ENCODE data around the gene METRNL. TPM values are rescaled to one million over a fixed set of nuclear protein-coding genes. Genes with fewer than 3 reads are reported as not detected.
"Not testable (repeated sequence)": the region's sequence is repeated elsewhere in the genome, so short reads cannot be mapped to it uniquely, and the experiment has no call there.

Gene METRNL, protein sequence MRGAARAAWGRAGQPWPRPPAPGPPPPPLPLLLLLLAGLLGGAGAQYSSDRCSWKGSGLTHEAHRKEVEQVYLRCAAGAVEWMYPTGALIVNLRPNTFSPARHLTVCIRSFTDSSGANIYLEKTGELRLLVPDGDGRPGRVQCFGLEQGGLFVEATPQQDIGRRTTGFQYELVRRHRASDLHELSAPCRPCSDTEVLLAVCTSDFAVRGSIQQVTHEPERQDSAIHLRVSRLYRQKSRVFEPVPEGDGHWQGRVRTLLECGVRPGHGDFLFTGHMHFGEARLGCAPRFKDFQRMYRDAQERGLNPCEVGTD
- 143 and 203 TPM in 2 replicates for total RNA-seq (2014; rRNA removed; shearing (Covaris generic))

DNA sequence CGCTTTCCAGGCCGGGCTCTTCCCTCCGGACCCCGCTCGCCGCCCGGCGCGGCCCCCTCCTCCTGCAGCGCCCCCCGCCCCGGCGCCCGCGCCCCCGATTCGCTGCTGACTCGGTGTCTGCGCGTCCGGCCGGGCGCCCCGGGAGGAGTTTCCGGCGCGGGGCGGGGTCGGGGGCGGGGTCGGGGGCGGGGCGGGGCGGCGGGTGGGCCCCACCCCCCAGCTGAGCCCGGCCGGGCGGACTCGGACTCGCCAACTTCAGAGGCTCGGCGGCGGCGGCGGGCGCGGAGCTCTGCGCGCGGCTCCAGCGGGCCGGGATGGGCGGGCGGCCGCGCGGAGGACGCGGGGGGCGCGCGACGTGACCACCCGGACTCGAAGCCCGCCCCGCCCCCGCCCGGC lies at the start of gene METRNL:
Gene METRNL, plus strand, starts transcription at position 258 of the 396 bp plus-strand sequence. CDS start 207 bp downstream, outside the sequence.
- DNase-seq (ENCODE audit: low spot score) = peak; percentile 49

GRCh38 chr17:83030432-83030831 lies 49.0 kb upstream of the METRNL start:
- no peak for DNase-seq (ENCODE audit: low spot score)

- DNase-seq (ENCODE audit: low spot score) = no peak
Observed at GRCh38 chr17:83031321-83031945, 48.0 kb upstream of the METRNL start.

DNA sequence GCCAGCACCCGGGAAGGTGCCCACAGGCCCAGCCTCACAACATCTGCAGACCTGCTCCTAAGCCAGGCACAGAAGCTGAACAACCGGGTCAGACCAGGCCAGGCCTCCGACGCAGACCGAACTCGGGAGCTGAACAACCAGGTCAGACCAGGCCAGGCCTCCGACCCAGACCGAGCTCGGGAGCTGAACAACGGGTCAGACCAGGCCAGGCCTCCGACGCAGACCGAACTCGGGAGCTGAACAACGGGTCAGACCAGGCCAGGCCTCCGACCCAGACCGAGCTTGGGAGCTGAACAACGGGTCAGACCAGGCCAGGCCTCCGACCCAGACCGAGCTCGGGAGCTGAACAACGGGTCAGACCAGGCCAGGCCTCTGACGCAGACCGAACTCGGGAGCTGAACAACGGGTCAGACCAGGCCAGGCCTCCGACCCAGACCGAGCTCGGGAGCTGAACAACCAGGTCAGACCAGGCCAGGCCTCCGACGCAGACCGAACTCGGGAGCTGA lies 47.4 kb upstream of the METRNL start:
- not testable (repeated sequence) for DNase-seq (ENCODE audit: low spot score)

DNA sequence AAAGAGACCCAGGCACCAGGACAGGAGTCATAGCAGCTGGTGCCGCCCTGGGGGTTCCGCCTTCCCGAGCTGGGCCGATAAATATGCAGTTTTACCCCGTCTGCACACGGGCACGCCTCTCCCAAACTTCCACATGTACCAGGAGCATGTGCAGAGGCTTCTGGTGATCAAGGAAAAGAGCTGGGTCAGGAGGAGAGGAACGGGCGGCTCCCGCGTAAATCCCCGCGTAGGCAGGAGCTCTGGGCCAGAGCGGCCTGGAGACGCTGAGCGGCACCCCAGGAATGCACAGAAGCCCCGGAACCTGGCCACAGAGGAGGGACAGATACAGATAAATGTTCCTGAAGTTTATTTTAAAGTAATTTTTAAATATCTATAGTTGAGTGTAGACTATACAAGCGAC lies 46.6 kb upstream of the METRNL start:
- no peak for DNase-seq (ENCODE audit: low spot score)

- DNase-seq (ENCODE audit: low spot score) = no peak
Observed at GRCh38 chr17:83034525-83034924, 44.9 kb upstream of the METRNL start.

DNA sequence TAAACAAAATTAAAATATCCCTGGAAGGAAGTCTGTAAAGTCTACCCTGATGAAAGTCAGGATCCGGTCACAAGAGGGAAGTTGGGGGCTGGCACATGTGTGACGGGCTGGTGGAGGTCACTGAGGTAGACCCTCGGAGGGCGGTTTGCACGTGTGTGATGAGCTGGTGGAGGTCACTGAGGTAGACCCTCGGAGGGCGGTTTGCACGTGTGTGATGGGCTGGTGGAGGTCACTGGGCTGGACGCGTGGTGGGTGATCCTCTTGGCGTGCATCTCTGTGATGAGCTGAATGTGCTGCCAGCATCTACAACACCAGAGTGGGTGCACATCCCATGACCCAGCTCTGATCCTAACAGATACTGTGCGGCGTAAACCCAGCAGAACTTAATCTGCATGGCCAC lies 43.7 kb upstream of the METRNL start:
- DNase-seq (ENCODE audit: low spot score) = no peak

GRCh38 chr17:83036193-83036592 lies 43.2 kb upstream of the METRNL start:
- DNase-seq (ENCODE audit: low spot score) = no peak

- DNase-seq (ENCODE audit: low spot score) = no peak
Observed at GRCh38 chr17:83036666-83037065, 42.7 kb upstream of the METRNL start.

GRCh38 chr17:83037084-83037873 lies 42.1 kb upstream of the METRNL start:
- no peak for DNase-seq (ENCODE audit: low spot score)

DNA sequence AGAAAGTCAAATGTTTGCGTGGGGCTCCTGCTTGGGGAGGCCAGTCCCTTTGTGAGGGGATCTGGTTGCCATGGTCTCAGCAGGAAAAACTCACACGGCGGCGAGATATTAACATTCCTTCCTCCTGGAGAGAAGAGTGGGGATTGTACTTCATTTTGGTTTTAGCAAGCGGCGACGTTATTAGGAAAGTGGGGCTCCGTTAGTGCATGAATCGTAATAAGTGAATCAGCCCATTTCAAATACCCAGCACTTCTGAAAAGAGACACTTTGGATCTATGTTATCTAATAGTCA lies 41.6 kb upstream of the METRNL start:
- DNase-seq (ENCODE audit: low spot score) = no peak

DNA sequence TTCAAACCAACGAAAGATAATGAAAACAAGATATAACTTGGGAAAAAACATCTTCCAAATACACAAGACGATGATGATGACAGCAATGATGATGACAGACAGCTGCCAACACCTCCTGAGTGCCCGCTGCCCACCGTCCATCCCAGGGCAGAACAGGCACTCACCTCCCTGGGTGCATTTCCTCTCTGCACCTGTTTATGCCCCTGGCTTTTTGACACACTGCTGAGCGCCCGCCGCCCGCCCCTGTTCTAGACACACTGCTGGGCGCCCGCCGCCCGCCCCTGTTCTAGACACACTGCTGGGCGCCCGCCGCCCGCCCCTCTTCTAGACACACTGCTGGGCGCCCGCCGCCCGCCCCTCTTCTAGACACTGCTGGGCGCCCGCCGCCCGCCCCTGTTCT lies 40.4 kb upstream of the METRNL start:
- not testable (repeated sequence) for DNase-seq (ENCODE audit: low spot score)

DNA sequence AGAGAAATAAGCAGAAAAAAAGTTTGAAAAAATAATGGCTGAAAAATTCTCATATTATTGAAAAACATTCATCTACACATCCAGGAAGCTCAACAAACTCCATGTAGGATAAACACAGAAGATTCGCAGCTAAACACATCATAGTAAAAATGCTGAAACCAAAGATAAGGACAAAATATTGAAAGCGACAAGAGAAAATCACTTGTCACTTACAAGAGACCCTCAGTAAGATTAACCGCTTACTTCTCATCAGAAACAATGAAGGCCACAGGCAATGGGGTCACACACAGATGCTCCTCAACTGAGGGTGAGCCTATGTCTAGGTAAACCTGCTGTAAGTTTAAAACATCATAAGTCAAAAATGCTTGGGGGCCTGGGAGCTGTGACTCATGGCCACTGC lies 38.1 kb upstream of the METRNL start:
- DNase-seq (ENCODE audit: low spot score) = no peak

DNA sequence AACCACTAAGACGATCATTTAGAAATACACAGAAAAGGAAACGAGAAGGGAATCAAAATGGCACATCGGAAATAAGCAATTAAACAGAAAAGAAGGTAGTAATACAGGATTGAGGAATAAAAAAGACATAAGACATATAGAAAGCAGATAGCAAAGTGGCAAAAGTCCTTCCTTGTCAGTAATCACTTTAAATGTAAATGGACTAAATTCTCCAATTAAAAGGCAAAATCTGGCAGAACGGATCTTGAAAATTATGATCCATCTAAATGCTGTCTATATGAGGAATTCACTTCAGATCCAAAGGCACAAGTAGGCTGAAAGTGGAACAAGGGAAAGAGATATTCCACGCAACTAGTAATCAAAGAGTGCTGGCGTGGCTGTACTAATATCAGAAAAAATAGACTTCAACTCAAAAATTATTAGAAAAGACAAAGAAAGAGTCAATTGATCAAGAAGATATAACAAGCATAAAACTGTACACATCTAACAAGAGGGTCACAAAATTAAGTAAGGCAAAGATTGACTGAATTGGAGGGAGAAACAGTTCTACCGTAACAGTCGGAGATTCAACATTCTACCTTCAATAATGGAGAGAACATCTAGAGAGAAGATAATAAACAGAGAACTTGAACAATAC lies 36.8 kb upstream of the METRNL start:
- DNase-seq (ENCODE audit: low spot score) = no peak

- not testable (repeated sequence) for DNase-seq (ENCODE audit: low spot score)
Observed at GRCh38 chr17:83044479-83044878, 34.9 kb upstream of the METRNL start.

- DNase-seq (ENCODE audit: low spot score) = no peak
Observed at GRCh38 chr17:83046448-83047181, 32.8 kb upstream of the METRNL start.

GRCh38 chr17:83047182-83047478 lies 32.3 kb upstream of the METRNL start:
- no peak for DNase-seq (ENCODE audit: low spot score)

DNA sequence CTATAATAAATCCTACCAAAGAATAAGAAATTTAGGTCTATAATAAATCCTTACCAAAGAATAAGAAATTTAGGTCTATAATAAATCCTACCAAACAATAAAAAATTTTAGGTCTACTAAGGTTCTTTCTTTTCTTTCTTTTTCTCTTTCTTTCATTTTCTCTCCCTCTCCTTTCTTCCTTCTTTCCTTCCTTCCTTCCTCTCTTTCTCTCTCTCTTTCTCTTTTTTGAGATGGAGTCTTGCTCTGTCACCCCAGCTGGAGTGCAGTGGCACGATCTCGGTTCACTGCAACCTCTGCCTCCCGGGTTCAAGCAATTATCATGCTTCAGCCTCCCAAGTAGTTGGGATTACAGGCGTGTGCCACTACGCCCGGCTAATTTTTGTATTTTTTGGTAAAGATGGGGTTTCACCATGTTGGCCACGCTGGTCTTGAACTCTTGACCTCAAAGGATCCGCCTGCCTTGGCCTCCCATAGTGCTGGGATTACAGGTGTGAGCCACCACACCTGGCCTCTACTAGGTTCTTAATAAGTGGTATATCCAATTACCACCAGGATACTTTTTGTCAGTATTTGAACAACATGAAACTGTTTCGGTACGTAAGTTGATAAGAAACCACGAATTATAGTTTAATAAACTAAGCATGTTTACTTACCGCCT lies 31.5 kb upstream of the METRNL start:
- not testable (repeated sequence) for DNase-seq (ENCODE audit: low spot score)

DNA sequence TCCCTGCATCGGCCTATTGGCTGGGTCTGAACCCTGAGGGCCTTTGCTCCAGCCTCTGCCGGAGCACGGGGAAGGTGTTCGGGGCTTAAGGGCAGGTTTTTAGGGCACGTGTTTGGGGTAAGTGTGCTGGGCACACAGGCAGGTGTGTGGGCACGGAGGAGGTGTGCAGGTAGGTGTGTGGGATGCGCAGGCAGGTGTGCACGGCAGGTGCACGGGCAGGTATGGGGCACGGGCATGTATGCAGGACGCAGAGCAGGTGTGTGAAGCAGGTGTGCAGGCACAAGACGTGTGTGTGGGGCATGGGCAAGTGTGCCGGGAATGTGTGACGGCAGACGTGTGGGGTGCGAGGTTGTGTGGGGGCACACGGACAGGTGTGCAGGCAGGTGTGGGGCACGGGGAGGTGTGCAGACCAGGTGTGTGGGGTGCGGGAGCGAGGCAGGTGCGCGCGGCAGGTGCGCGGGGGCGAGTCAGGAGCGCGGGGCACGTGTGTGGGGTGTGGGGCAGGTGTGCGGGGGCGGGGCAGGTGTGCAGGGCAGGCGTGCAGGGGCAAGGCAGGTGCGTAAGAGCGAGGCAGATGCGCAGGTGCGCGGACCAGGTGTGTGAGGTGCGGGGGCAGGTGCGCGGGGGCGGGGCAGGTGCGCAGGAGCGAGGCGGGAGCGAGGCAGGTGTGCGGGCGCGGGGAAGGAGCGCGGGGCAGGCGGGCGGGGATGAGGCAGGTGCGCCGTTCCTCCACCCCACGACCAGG lies 28.6 kb upstream of the METRNL start:
- no peak for DNase-seq (ENCODE audit: low spot score)
